GM23248 (cell line): ENCODE results near the gene MTRF1.

Experiments used
- EZH2 ChIP-seq: fragments of 200-600 bp; sonication (generic); IDR thresholded peaks from 2 replicates; pipeline ENCODE4 v1.6.1; 2018; ENCODE audit warnings: antibody characterized with exemption, mild to moderate bottlenecking; ENCODE audit not compliant: insufficient read depth, poor library complexity, severe bottlenecking
- EZH2phosphoT487 ChIP-seq: fragments of 200-600 bp; sonication (generic); IDR thresholded peaks from 2 replicates; pipeline ENCODE4 v1.6.1; 2018; ENCODE audit warnings: antibody characterized with exemption, moderate library complexity, mild to moderate bottlenecking, low read depth; ENCODE audit not compliant: insufficient read depth

GRCh38 chr13:41206467-41206866 is 56.9 kb downstream of the MTRF1 start:
- TF ChIP-seq EZH2phosphoT487 (no peak), EZH2 (no peak)
